K562 treated with DMSO at 1 percent for 24 hours (cell line): ENCODE measurements around the gene KPTN. TPM values are rescaled to one million over a fixed set of nuclear protein-coding genes. Genes with fewer than 3 reads are reported as not detected.

ENCODE experiments used
- total RNA-seq: library from RNA; unstranded; fragments of 300-600 nt; gene quantifications from 2 replicates; pipeline ENCODE4 v1.2.3, GENCODE V29; 2022; ENCODE audit warnings: low read depth; ENCODE audit not compliant: insufficient read depth

KPTN gene
- total RNA-seq, result 10.7 and 11.6 TPM in 2 replicates

DNA sequence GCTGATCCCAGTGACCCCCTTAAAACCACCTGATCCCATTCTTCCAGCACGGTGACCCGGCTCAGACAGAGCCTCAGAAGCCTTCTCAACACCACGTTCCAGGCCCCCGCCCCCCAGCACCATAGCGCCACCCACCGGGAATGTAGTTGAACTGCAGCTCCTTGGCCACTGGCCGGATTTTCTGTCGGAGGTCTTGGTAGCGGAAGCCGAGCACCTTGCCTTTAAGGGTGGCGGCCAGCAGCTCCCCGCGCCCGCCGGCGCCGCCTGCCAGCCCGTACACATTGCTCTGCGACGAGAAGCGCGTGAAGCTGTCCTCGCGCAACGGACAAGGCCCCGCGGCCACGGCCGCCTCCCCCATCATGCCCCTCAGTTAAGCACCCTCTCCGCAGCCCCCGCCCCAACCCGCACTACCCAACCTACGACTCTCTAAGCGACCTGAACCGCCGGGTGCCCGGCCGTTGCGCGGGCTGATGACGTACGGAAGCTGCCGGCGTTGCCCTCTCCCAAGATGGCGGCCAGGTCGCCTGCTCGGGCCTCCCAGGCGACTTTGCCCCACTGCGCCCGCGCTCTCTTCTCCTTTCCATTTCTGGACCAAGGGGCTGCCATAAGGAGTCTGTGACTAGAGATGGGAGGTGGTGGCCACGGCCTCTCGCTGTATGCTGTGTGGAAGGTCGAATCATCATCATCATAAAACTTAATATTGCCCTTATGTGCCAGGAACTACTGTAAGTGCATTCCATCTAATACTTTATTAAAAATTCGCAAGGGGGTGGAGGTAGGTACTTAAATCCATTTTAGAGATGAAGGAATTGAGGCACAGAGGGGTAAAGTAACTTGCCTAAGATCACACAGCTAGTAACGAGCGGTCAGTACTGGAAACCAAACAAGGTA lies at the start of gene KPTN:
Gene KPTN (minus strand): TSS at position 420 of the 891 bp plus-strand sequence. CDS start 59 bp downstream, at position 361.

DNA sequence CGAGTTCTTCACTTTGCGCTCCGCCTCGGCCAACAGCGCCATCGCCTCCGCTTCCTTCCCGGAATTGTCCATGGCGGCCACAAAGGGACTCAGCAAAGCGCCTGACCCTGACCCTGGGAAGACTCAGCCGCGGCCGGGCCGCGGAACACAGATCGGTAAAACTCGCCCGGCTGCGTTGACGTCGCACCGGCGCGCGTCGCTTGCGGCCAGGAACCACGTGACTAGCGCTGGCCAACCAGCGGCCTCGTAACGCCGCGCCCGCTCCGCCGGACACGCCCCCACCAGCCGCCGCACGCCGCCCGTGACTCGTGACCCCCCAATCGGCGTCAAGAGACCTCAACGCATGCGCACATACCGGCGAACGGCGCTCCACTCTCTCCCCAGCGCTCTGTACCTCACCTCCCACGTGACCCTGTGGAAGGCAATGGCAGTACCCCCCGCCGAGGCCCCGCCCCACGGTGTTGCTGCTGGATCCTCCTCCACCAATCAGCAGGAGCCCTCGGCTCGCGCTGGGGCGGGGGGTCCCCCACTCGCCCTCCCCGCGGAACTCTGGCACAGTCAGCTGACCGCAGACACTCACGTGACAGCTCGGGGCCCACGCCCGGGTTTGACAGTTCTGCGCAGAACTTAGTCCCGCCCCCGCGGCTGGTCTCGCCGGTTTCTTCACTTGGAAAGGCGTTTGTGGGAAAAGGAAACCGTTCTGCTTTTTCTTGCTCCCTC lies 31.0 kb upstream of the KPTN start, which contains the start of gene NAPA:
Gene NAPA (minus strand): TSS at position 195 of the 720 bp plus-strand sequence. CDS start 123 bp downstream, at position 72.

DNA sequence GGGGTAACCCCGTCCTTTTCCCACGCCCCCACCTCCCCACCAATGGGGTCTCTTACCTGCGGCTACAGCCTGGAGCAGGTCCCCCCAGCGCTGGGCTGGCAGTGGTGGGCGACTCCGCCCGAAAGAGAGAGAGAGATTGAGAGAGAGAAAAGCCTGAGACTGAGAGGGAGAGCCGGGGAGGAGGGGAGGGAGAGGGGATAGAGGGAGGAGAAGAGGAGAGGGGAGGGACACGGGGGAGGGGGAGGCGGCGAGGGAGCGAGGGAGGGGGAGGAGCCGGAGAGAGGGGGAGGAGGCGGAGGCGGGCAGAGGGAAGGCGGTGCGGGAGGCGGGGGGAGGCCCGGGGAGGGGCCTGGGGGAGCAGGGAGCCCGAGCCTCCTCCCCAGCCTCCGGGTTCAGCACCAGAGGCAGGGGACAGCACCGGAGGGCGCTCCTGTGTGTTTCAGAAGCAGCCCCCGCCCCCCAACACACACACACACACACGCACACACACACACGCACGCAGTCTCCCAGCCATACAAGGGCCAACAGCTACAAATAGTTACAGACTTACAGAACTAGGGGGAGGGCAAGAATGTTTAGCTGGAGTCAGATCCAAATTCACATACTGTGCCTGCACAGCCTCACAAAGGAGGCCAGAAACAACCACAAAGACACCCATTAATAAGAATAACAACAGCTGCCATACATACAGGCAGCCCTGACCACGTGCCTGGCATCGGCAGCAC lies 12.1 kb downstream of the KPTN start, which contains the start of gene SLC8A2:
Gene SLC8A2 (minus strand): TSS at position 161 of the 725 bp plus-strand sequence. CDS start 5,490 bp downstream, outside the sequence.

Other genes with a start within 250 kb of the KPTN start
- 25.0 and 30.2 TPM in 2 replicates for gene CCDC9, start 227.7 kb downstream of the KPTN start, total RNA-seq
- 34.3 and 43.4 TPM in 2 replicates for gene INAFM1, start 209.3 kb downstream of the KPTN start, total RNA-seq
- gene C5AR1, start 174.4 kb downstream of the KPTN start, total RNA-seq, result 0.80 and 2.4 TPM in 2 replicates
- 0.14 and 0.22 TPM in 2 replicates for gene C5AR2, start 152.0 kb downstream of the KPTN start, total RNA-seq
- gene DHX34, start 134.9 kb downstream of the KPTN start, total RNA-seq, result 22.4 and 23.0 TPM in 2 replicates
- gene MEIS3, start 64.7 kb downstream of the KPTN start, total RNA-seq, result 8.9 and 9.3 TPM in 2 replicates
- gene SLC8A2, start 12.3 kb downstream of the KPTN start, total RNA-seq, result 0.71 and 1.3 TPM in 2 replicates
- gene NAPA, start 30.8 kb upstream of the KPTN start, total RNA-seq, result 137 and 139 TPM in 2 replicates
- gene ZNF541, start 88.9 kb upstream of the KPTN start, total RNA-seq, result 0.31 and 0.42 TPM in 2 replicates
- gene BICRA, start 124.9 kb upstream of the KPTN start, total RNA-seq, result 10.7 TPM in 2 replicates
- 51.1 and 52.3 TPM in 2 replicates for gene EHD2, start 229.2 kb upstream of the KPTN start, total RNA-seq